MM.1S (cell line): ENCODE data around the gene SNHG17.

Experiments
- CTCF ChIP-seq: fragments of 300-600 bp; sonication (generic); IDR thresholded peaks from 2 replicates; pipeline ENCODE4 v1.5.1; 2016; ENCODE audit warnings: antibody characterized with exemption, low read length, mixed read lengths
- EZH2 ChIP-seq: fragments of 300-600 bp; sonication (generic); optimal IDR thresholded peaks from 2 replicates; pipeline ENCODE3; 2017; ENCODE audit warnings: low read depth, mild to moderate bottlenecking, antibody characterized with exemption, low read length, mixed read lengths
- EZH2phosphoT487 ChIP-seq: fragments of 300-600 bp; sonication (generic); IDR thresholded peaks from 2 replicates; pipeline ENCODE4 v1.6.1; 2018; ENCODE audit warnings: antibody characterized with exemption, low read length

- TF ChIP-seq CTCF (no peak), EZH2 (no peak), EZH2phosphoT487 (no peak)
Observed at GRCh38 chr20:38393259-38393658, 41.9 kb downstream of the SNHG17 start.
